Measurements from ENCODE around the gene MRPL20.
A peak's percentile ranks its signal among the peaks of the same experiment; 100 is the strongest.
"Not testable (repeated sequence)": the region's sequence is repeated elsewhere in the genome, so short reads cannot be mapped to it uniquely, and the experiment has no call there.

MRPL20 gene

GRCh38 chr1:1406821-1407635 is at the start of gene MRPL20:
Gene MRPL20, minus strand, starts transcription at chr1:1407293. Its CDS starts 76 bp downstream, at chr1:1407217.
- peaks cover 3% of the 10 kb centered on the region for H3K4me1 ChIP-seq
- no peak within 1 kb of the TSS for H3K9ac ChIP-seq
- H3K9me3 ChIP-seq (ENCODE audit: control insufficient read depth, low read length) = no peaks in the 10 kb centered on the region
- peak within 1 kb of the TSS; percentile 79 for H3K4me2 ChIP-seq (ENCODE audit: low read length)
- H3K27ac ChIP-seq = peak within 1 kb of the TSS; percentile 77
- H3K4me3 ChIP-seq (ENCODE audit: low read depth, low read length) = peak within 1 kb of the TSS; percentile 92
- no peak for TF ChIP-seq CTCF (IDR thresholded peaks at IDR 0.05)
- H3K36me3 ChIP-seq (ENCODE audit: control insufficient read depth, insufficient read depth, low read length) = no peaks in the 10 kb centered on the region
- no peaks in the 10 kb centered on the region for H3K27me3 ChIP-seq (ENCODE audit: control insufficient read depth, insufficient read depth, low read length)
- peak within 1 kb of the TSS; percentile 79 for H2AFZ ChIP-seq
- peaks cover 3% of the 10 kb centered on the region for H3K79me2 ChIP-seq

- not testable (repeated sequence) for H3K4me2 ChIP-seq (ENCODE audit: low read length); H3K4me1 ChIP-seq; H3K9ac ChIP-seq; H3K9me3 ChIP-seq (ENCODE audit: control insufficient read depth, low read length); H2AFZ ChIP-seq; H3K27ac ChIP-seq; H3K4me3 ChIP-seq (ENCODE audit: low read depth, low read length); H3K36me3 ChIP-seq (ENCODE audit: control insufficient read depth, insufficient read depth, low read length); H3K27me3 ChIP-seq (ENCODE audit: control insufficient read depth, insufficient read depth, low read length); H3K79me2 ChIP-seq
These were observed 49.7 kb upstream of the MRPL20 start for GRCh38 chr1:1456683-1457255.

GRCh38 chr1:1455934-1456333 is 48.8 kb upstream of the MRPL20 start:
- not testable (repeated sequence) for H3K4me3 ChIP-seq (ENCODE audit: low read depth, low read length); H3K27me3 ChIP-seq (ENCODE audit: control insufficient read depth, insufficient read depth, low read length); H3K9ac ChIP-seq; H3K9me3 ChIP-seq (ENCODE audit: control insufficient read depth, low read length); H3K4me1 ChIP-seq; H3K79me2 ChIP-seq; H3K27ac ChIP-seq; H3K36me3 ChIP-seq (ENCODE audit: control insufficient read depth, insufficient read depth, low read length); H3K4me2 ChIP-seq (ENCODE audit: low read length); H2AFZ ChIP-seq

GRCh38 chr1:1455366-1455884 is 48.3 kb upstream of the MRPL20 start:
- Histone ChIP-seq H3K4me3 (ENCODE audit: low read depth, low read length) (no peak overlapping the region), H3K79me2 (no peaks in the 10 kb centered on the region), H3K9me3 (ENCODE audit: control insufficient read depth, low read length) (no peaks in the 10 kb centered on the region), H3K4me1 (no peaks in the 10 kb centered on the region), H3K27ac (no peak overlapping the region), H2AFZ (no peak overlapping the region), H3K4me2 (ENCODE audit: low read length) (no peak overlapping the region), H3K27me3 (ENCODE audit: control insufficient read depth, insufficient read depth, low read length) (no peaks in the 10 kb centered on the region), H3K9ac (no peak overlapping the region), H3K36me3 (ENCODE audit: control insufficient read depth, insufficient read depth, low read length) (no peaks in the 10 kb centered on the region)
- no peak for TF ChIP-seq CTCF (IDR thresholded peaks at IDR 0.05)

- not testable (repeated sequence) for H3K79me2 ChIP-seq; H3K9me3 ChIP-seq (ENCODE audit: control insufficient read depth, low read length); H2AFZ ChIP-seq; H3K27me3 ChIP-seq (ENCODE audit: control insufficient read depth, insufficient read depth, low read length); H3K4me3 ChIP-seq (ENCODE audit: low read depth, low read length); H3K36me3 ChIP-seq (ENCODE audit: control insufficient read depth, insufficient read depth, low read length); H3K4me2 ChIP-seq (ENCODE audit: low read length); H3K9ac ChIP-seq; H3K4me1 ChIP-seq; H3K27ac ChIP-seq
These were observed 47.4 kb upstream of the MRPL20 start for GRCh38 chr1:1454286-1455056.

GRCh38 chr1:1452882-1453281 is 45.8 kb upstream of the MRPL20 start:
- Histone ChIP-seq H3K27ac (no peak overlapping the region), H3K9ac (no peak overlapping the region), H3K4me1 (no peaks in the 10 kb centered on the region), H3K4me3 (ENCODE audit: low read depth, low read length) (no peak overlapping the region), H3K27me3 (ENCODE audit: control insufficient read depth, insufficient read depth, low read length) (no peaks in the 10 kb centered on the region), H3K4me2 (ENCODE audit: low read length) (no peak overlapping the region), H3K79me2 (no peaks in the 10 kb centered on the region), H2AFZ (no peak overlapping the region), H3K9me3 (ENCODE audit: control insufficient read depth, low read length) (no peaks in the 10 kb centered on the region), H3K36me3 (ENCODE audit: control insufficient read depth, insufficient read depth, low read length) (no peaks in the 10 kb centered on the region)
- no peak for TF ChIP-seq CTCF (IDR thresholded peaks at IDR 0.05)

GRCh38 chr1:1452365-1452739 is 45.3 kb upstream of the MRPL20 start:
- H3K9ac ChIP-seq; H3K36me3 ChIP-seq (ENCODE audit: control insufficient read depth, insufficient read depth, low read length); H2AFZ ChIP-seq; H3K79me2 ChIP-seq; H3K4me2 ChIP-seq (ENCODE audit: low read length); H3K4me3 ChIP-seq (ENCODE audit: low read depth, low read length); H3K4me1 ChIP-seq; H3K27ac ChIP-seq; H3K27me3 ChIP-seq (ENCODE audit: control insufficient read depth, insufficient read depth, low read length); H3K9me3 ChIP-seq (ENCODE audit: control insufficient read depth, low read length): not testable (repeated sequence)
